CD4-positive, alpha-beta T cell (primary cell): Measurements from ENCODE around the gene CD46. TPM values are rescaled to one million over a fixed set of nuclear protein-coding genes. Genes with fewer than 3 reads are reported as not detected.
A peak's percentile ranks its signal among the peaks of the same experiment; 100 is the strongest.

Experiments used
- ATAC-seq: fragments of 200-7000 bp; cut with Tn5 transposase; one replicate; pipeline ENCODE4 v1.10.0; 2022; ENCODE audit warnings: mild to moderate bottlenecking; ENCODE audit not compliant: poor library complexity
- CTCF ChIA-PET: fragments of 350-600 bp; sonication (Branson Sonifier 250); formaldehyde crosslinking; loops from one replicate; lab custom pipeline; 2021; ENCODE audit warnings: antibody characterized with exemption, inconsistent platforms; lab: Charles Lee
- POLR2A ChIA-PET: fragments of 350-600 bp; sonication (Branson Sonifier 250); formaldehyde crosslinking; loops from one replicate; lab custom pipeline; 2021; ENCODE audit warnings: antibody characterized with exemption, inconsistent platforms; lab: Charles Lee
- DNase-seq, 14 experiments: peaks; one replicate each; pipeline ENCODE4 v3.0.0-alpha.2; 2013 to 2020; ENCODE audit warnings: mixed read lengths in 2 of 14
- H3K27ac ChIP-seq, 2 donors: one replicate each; pipeline versions ENCODE4 v1.5.1 to v1.7.0; 2013; ENCODE audit warnings: low read length in 2 of 2, low read depth in 1 of 2, mild to moderate bottlenecking in 1 of 2
- H3K27me3 ChIP-seq, 2 experiments: 1 replicate in 1 of 2; 2 replicates in 1 of 2; pipeline versions ENCODE4 v1.6.1 to v1.7.0; 2013; ENCODE audit warnings: low read length in 2 of 2, control low read depth in 1 of 2, mild to moderate bottlenecking in 1 of 2, moderate library complexity in 1 of 2; ENCODE audit not compliant: insufficient read depth in 2 of 2, control insufficient read depth in 1 of 2
- H3K36me3 ChIP-seq: one replicate; pipeline ENCODE4 v1.6.1; 2013; ENCODE audit warnings: low read length, control low read depth; ENCODE audit not compliant: insufficient read depth
- H3K4me1 ChIP-seq: one replicate; pipeline ENCODE4 v1.6.1; 2013; ENCODE audit warnings: low read length, control low read depth; ENCODE audit not compliant: insufficient read depth
- H3K4me3 ChIP-seq: one replicate; pipeline ENCODE4 v1.5.1; 2013; ENCODE audit warnings: mild to moderate bottlenecking, low read length, moderate library complexity
- H3K9me3 ChIP-seq, 2 experiments: 1 replicate in 1 of 2; 2 replicates in 1 of 2; pipeline versions ENCODE4 v1.6.1 to v1.7.0; 2013; ENCODE audit warnings: low read length in 2 of 2, mild to moderate bottlenecking in 2 of 2, control low read depth in 1 of 2, moderate library complexity in 1 of 2; ENCODE audit not compliant: control insufficient read depth in 1 of 2, insufficient read depth in 1 of 2
- H3K27ac Mint-ChIP-seq: one replicate; pipeline ENCODE4 v1.8.0; 2020; ENCODE audit warnings: mixed read lengths
- H3K27me3 Mint-ChIP-seq: one replicate; pipeline ENCODE4 v1.8.0; 2021; ENCODE audit warnings: mixed read lengths
- H3K36me3 Mint-ChIP-seq: one replicate; pipeline ENCODE4 v1.8.0; 2021; ENCODE audit warnings: low read depth, mixed read lengths
- H3K4me1 Mint-ChIP-seq: one replicate; pipeline ENCODE4 v1.8.0; 2021; ENCODE audit warnings: low read depth, mixed read lengths
- H3K4me3 Mint-ChIP-seq: one replicate; pipeline ENCODE4 v1.8.0; 2020; ENCODE audit warnings: mild to moderate bottlenecking, mixed read lengths
- H3K9me3 Mint-ChIP-seq: one replicate; pipeline ENCODE4 v1.8.0; 2020; ENCODE audit warnings: mixed read lengths
- CTCF ChIP-seq: fragments of 200-600 bp; IDR thresholded peaks from one replicate; pipeline ENCODE4 v1.8.0; 2022; ENCODE audit warnings: antibody characterized with exemption, mild to moderate bottlenecking
- intact Hi-C, 2 experiments: fragments of 100-400 bp; cut with DNase I in 1 of 2; cut with micrococcal nuclease in 1 of 2; formaldehyde crosslinking; loops; one replicate each; pipeline versions ENCODE4 v1.15.1 to v1.9.0; 2023 to 2025; cut with DNase I, micrococcal nuclease
- total RNA-seq, 174 experiments: library from RNA in 2 of 174; stranded (reverse) in 2 of 174; gene quantifications; one replicate each; pipeline ENCODE4 v1.2.3 and lab custom pipeline; 2021 to 2026

The CD46 gene
- total RNA-seq, 2 experiments from 2014 or later, result 111 to 115 TPM

DNA sequence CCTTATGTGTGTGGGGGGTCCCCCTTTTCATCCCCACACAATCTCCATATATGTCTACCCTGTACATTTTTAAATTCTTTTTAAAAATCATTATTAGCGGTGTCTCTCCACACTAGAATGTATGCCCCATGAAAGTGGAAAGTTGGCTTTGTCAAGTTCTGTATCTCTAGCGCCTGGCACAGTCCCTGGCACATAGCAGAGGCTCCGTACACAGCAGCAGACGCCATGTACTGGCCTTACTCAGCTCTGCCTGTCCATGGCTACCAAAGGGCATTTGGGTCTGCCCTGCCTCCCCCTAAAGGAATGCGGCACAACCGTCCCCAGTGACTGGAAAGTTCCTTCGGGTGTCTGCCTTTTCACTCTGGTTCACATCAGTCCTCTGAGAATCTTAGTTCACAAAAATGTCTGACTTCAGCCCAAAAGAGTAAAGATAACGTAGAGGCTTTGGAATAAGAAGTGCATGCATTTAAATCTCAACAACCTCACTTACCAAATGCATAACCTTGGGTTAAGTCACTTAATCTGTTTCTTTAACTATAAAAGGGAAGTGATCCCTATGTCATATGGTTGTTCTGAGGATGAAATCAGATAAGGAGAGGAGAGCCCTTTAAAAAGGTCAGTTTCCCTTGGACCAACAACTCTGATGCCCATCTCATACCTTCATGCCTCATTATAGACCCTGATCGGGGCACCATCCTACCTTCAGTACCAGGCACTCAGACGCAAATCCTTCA is 61.1 kb downstream of the CD46 start:
- Histone ChIP-seq H3K4me1 (peaks cover 80% of the 10 kb centered on the region), H3K27me3 (no peaks in the 10 kb centered on the region), H3K4me3 (no peak overlapping the region), H3K27ac (no peak overlapping the region), H3K9me3 (no peaks in the 10 kb centered on the region), H3K36me3 (peaks cover 98% of the 10 kb centered on the region)
- ATAC-seq, result no peak
- no peak overlapping the region for H3K27ac Mint-ChIP-seq
- no peak for TF ChIP-seq CTCF
- no peaks in the 10 kb centered on the region for H3K9me3 Mint-ChIP-seq
- H3K4me3 Mint-ChIP-seq, result no peak overlapping the region
- H3K27me3 Mint-ChIP-seq, result no peaks in the 10 kb centered on the region
- H3K36me3 Mint-ChIP-seq, result peaks cover 99% of the 10 kb centered on the region
- no peak for DNase-seq
- POLR2A ChIA-PET, result no interaction called here
- CTCF ChIA-PET, result interaction anchor here (1.1 to 3.4 kb wide), 2 partner anchors 16 to 17 kb away, joined by 3 to 19 read pairs; no protein-coding TSS in a partner anchor
- H3K4me1 Mint-ChIP-seq, result peaks cover 84% of the 10 kb centered on the region
- intact Hi-C loops, result no loop called here

GRCh38 chr1:207813512-207813881 is 61.6 kb downstream of the CD46 start:
- H3K4me1 ChIP-seq, result peaks cover 77% of the 10 kb centered on the region
- peaks cover 98% of the 10 kb centered on the region for H3K36me3 Mint-ChIP-seq
- no peaks in the 10 kb centered on the region for H3K27me3 Mint-ChIP-seq
- no peak for TF ChIP-seq CTCF
- ChIA-PET POLR2A (no interaction called here), CTCF (no interaction called here)
- H3K4me3 ChIP-seq, result no peak overlapping the region
- H3K9me3 Mint-ChIP-seq, result no peaks in the 10 kb centered on the region
- peak overlapping the region; percentile 24 for H3K27ac Mint-ChIP-seq
- ATAC-seq (no peak), DNase-seq (peak in 1 of 14 experiments; percentile 27)
- intact Hi-C loops, result no loop called here
- no peak overlapping the region for H3K4me3 Mint-ChIP-seq
- H3K27ac ChIP-seq, result no peak overlapping the region
- H3K4me1 Mint-ChIP-seq, result peaks cover 79% of the 10 kb centered on the region
- H3K27me3 ChIP-seq, result no peaks in the 10 kb centered on the region
- peaks cover 96% of the 10 kb centered on the region for H3K36me3 ChIP-seq
- no peaks in the 10 kb centered on the region for H3K9me3 ChIP-seq

- Histone ChIP-seq H3K4me3 (no peak overlapping the region), H3K9me3 (no peaks in the 10 kb centered on the region), H3K36me3 (peaks cover 96% of the 10 kb centered on the region), H3K4me1 (peaks cover 76% of the 10 kb centered on the region), H3K27me3 (no peaks in the 10 kb centered on the region), H3K27ac (no peak overlapping the region)
- Mint-ChIP-seq H3K9me3 (no peaks in the 10 kb centered on the region), H3K4me1 (peaks cover 75% of the 10 kb centered on the region), H3K27me3 (no peaks in the 10 kb centered on the region), H3K27ac (peak overlapping the region; percentile 24), H3K4me3 (no peak overlapping the region), H3K36me3 (peaks cover 98% of the 10 kb centered on the region)
- ChIA-PET POLR2A (no interaction called here), CTCF (no interaction called here)
- no peak for TF ChIP-seq CTCF
- DNase-seq (no peak), ATAC-seq (no peak)
- intact Hi-C loops, result no loop called here
Measured at GRCh38 chr1:207813946-207814345, 62.1 kb downstream of the CD46 start.
